ENCODE measurements around the gene CCDC92. TPM values are rescaled to one million over a fixed set of nuclear protein-coding genes. Genes with fewer than 3 reads are reported as not detected.

Gene CCDC92
- polyA plus RNA-seq, 1 donor from 2014 or later = 11.3 TPM

DNA sequence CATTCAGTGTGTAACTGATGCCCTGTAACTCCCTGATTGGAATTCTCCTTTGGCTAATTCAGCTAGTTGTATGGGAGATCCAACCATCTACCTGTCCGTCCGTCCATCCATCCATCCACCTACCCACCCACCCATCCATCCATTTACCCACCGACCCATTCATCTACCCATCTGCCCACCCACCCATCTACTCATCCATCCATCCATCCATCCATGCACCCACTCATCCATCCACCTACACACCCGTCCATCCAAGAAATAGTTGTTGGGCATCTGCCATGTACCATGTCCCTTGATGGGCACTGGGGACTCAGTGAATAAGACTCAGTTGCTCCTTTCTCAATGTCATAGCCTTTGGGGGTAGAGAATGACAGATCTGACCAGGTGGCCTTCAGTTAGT is 48.1 kb downstream of the CCDC92 start:
- no peaks in the 10 kb centered on the region for H4K20me1 ChIP-seq (ENCODE audit: insufficient read depth)
- H3K36me3 ChIP-seq (ENCODE audit: insufficient read depth, low read length) = no peaks in the 10 kb centered on the region
- no peaks in the 10 kb centered on the region for H3K79me2 ChIP-seq (replicated peaks; ENCODE audit: insufficient read depth, low read length)
- no peak overlapping the region for H2AFZ ChIP-seq (ENCODE audit: low read depth, low read length)
- TF ChIP-seq EZH2 (IDR thresholded peaks at IDR 0.05; ENCODE audit: borderline replicate concordance, insufficient read depth, low read length, poor library complexity, severe bottlenecking) (no peak), TAF1 (IDR thresholded peaks at IDR 0.05; ENCODE audit: low read depth) (no peak), EP300 (conservative IDR thresholded peaks at IDR 0.05; ENCODE audit: poor library complexity, severe bottlenecking) (no peak), MXI1 (conservative IDR thresholded peaks at IDR 0.05; ENCODE audit: poor library complexity, severe bottlenecking) (no peak), POLR2AphosphoS5 (IDR thresholded peaks at IDR 0.05) (no peak)
- H3K4me3 ChIP-seq (ENCODE audit: low read length) = no peak overlapping the region
- no peaks in the 10 kb centered on the region for H3K9me2 ChIP-seq (ENCODE audit: insufficient read depth, low read length)
- no peak overlapping the region for H3K4me2 ChIP-seq (ENCODE audit: low read length)
- H3F3A ChIP-seq (ENCODE audit: insufficient read depth, low read length, poor library complexity, severe bottlenecking) = no peaks in the 10 kb centered on the region
- H3K27ac ChIP-seq (ENCODE audit: low read length) = no peak overlapping the region
- no peaks in the 10 kb centered on the region for H3K9me3 ChIP-seq (ENCODE audit: low read length)
- no peak overlapping the region for H3K9ac ChIP-seq (ENCODE audit: low read length)
- H3K27me3 ChIP-seq (ENCODE audit: insufficient read depth, low read depth, low read length) = no peaks in the 10 kb centered on the region

DNA sequence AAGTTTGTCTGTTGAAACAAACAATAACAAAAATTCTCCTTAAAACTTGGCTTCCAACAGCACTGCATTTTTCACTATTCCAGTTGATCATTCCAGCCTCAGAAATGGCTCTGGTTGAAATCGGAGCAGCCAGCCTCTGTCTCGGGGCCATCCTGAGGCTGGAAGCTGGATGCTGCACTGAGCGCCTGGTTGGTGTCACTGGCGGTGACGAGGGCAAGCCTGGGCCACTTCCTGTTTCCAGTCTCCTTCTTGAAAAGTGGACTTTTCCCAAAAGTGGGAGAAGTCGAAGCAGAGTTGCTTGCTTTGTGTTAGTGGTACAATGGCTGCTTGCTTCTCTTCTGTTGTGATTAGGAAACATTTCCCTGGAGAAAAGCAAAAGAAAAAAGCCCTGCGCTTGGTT is 48.7 kb downstream of the CCDC92 start:
- no peaks in the 10 kb centered on the region for H3K79me2 ChIP-seq (replicated peaks; ENCODE audit: insufficient read depth, low read length)
- H3K27ac ChIP-seq (ENCODE audit: low read length) = no peak overlapping the region
- H3K4me3 ChIP-seq (ENCODE audit: low read length) = no peak overlapping the region
- H2AFZ ChIP-seq (ENCODE audit: low read depth, low read length) = no peak overlapping the region
- no peaks in the 10 kb centered on the region for H3K36me3 ChIP-seq (ENCODE audit: insufficient read depth, low read length)
- no peaks in the 10 kb centered on the region for H3K9me2 ChIP-seq (ENCODE audit: insufficient read depth, low read length)
- no peaks in the 10 kb centered on the region for H3K9me3 ChIP-seq (ENCODE audit: low read length)
- H3K27me3 ChIP-seq (ENCODE audit: insufficient read depth, low read depth, low read length) = no peaks in the 10 kb centered on the region
- H3K4me2 ChIP-seq (ENCODE audit: low read length) = no peak overlapping the region
- no peak overlapping the region for H3K9ac ChIP-seq (ENCODE audit: low read length)
- no peaks in the 10 kb centered on the region for H3F3A ChIP-seq (ENCODE audit: insufficient read depth, low read length, poor library complexity, severe bottlenecking)
- H4K20me1 ChIP-seq (ENCODE audit: insufficient read depth) = no peaks in the 10 kb centered on the region
- TF ChIP-seq EP300 (conservative IDR thresholded peaks at IDR 0.05; ENCODE audit: poor library complexity, severe bottlenecking) (no peak), EZH2 (IDR thresholded peaks at IDR 0.05; ENCODE audit: borderline replicate concordance, insufficient read depth, low read length, poor library complexity, severe bottlenecking) (no peak), POLR2AphosphoS5 (IDR thresholded peaks at IDR 0.05) (no peak), MXI1 (conservative IDR thresholded peaks at IDR 0.05; ENCODE audit: poor library complexity, severe bottlenecking) (no peak), RAD21 (conservative IDR thresholded peaks at IDR 0.05) (no peak), SMC3 (conservative IDR thresholded peaks at IDR 0.05; ENCODE audit: poor library complexity) (no peak), TAF1 (IDR thresholded peaks at IDR 0.05; ENCODE audit: low read depth) (no peak)
- TF ChIP-seq, protein P1, sequence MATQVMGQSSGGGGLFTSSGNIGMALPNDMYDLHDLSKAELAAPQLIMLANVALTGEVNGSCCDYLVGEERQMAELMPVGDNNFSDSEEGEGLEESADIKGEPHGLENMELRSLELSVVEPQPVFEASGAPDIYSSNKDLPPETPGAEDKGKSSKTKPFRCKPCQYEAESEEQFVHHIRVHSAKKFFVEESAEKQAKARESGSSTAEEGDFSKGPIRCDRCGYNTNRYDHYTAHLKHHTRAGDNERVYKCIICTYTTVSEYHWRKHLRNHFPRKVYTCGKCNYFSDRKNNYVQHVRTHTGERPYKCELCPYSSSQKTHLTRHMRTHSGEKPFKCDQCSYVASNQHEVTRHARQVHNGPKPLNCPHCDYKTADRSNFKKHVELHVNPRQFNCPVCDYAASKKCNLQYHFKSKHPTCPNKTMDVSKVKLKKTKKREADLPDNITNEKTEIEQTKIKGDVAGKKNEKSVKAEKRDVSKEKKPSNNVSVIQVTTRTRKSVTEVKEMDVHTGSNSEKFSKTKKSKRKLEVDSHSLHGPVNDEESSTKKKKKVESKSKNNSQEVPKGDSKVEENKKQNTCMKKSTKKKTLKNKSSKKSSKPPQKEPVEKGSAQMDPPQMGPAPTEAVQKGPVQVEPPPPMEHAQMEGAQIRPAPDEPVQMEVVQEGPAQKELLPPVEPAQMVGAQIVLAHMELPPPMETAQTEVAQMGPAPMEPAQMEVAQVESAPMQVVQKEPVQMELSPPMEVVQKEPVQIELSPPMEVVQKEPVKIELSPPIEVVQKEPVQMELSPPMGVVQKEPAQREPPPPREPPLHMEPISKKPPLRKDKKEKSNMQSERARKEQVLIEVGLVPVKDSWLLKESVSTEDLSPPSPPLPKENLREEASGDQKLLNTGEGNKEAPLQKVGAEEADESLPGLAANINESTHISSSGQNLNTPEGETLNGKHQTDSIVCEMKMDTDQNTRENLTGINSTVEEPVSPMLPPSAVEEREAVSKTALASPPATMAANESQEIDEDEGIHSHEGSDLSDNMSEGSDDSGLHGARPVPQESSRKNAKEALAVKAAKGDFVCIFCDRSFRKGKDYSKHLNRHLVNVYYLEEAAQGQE (IDR thresholded peaks at IDR 0.05; ENCODE audit: borderline replicate concordance) = no peak
- TF ChIP-seq, protein P2, sequence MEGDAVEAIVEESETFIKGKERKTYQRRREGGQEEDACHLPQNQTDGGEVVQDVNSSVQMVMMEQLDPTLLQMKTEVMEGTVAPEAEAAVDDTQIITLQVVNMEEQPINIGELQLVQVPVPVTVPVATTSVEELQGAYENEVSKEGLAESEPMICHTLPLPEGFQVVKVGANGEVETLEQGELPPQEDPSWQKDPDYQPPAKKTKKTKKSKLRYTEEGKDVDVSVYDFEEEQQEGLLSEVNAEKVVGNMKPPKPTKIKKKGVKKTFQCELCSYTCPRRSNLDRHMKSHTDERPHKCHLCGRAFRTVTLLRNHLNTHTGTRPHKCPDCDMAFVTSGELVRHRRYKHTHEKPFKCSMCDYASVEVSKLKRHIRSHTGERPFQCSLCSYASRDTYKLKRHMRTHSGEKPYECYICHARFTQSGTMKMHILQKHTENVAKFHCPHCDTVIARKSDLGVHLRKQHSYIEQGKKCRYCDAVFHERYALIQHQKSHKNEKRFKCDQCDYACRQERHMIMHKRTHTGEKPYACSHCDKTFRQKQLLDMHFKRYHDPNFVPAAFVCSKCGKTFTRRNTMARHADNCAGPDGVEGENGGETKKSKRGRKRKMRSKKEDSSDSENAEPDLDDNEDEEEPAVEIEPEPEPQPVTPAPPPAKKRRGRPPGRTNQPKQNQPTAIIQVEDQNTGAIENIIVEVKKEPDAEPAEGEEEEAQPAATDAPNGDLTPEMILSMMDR (IDR thresholded peaks at IDR 0.05; ENCODE audit: poor library complexity, severe bottlenecking) = no peak
